Astrocyte (in vitro differentiated cells and primary cell): Measurements from ENCODE around the gene ZSWIM8.

Experiments used
- CTCF ChIP-seq: IDR thresholded peaks from 2 replicates; pipeline ENCODE4 v1.5.1; 2011; ENCODE audit warnings: low read depth, mild to moderate bottlenecking, inconsistent platforms, low read length, moderate library complexity; ENCODE audit not compliant: insufficient read depth
- EZH2 ChIP-seq: IDR thresholded peaks from 2 replicates; pipeline ENCODE4 v1.6.1; 2012; ENCODE audit warnings: mild to moderate bottlenecking, low read length, inconsistent platforms; ENCODE audit not compliant: insufficient read depth

- TF ChIP-seq CTCF (no peak), EZH2 (no peak)
Measured at GRCh38 chr10:73746721-73747120, 38.7 kb upstream of the ZSWIM8 start.
